Posterior vena cava (tissue), 2 donors: ENCODE measurements around the gene SPDYE16. TPM values are rescaled to one million over a fixed set of nuclear protein-coding genes. Genes with fewer than 3 reads are reported as not detected.
A peak's percentile ranks its signal among the peaks of the same experiment; 100 is the strongest.
"Not testable (repeated sequence)": the region's sequence is repeated elsewhere in the genome, so short reads cannot be mapped to it uniquely, and the experiment has no call there.

Experiments used
- DNase-seq: peaks from one replicate; pipeline ENCODE4 v3.0.0-alpha.2; 2020; ENCODE audit warnings: low spot score
- intact Hi-C, 2 donors: fragments of 100-400 bp; cut with DNase I; formaldehyde crosslinking; loops; one replicate each; pipeline versions ENCODE4 v1.14.1 to v1.14.2; 2022 to 2023
- total RNA-seq, 2 donors: library from RNA; stranded (reverse); fragmentation: NEBNext Ultra II Directional; extraction: Animal tissue kit (Norgen Biotek cat#: 25700); gene quantifications; one replicate each; pipeline ENCODE4 v1.2.1, GENCODE V29; 2021
- donor health status: DM: yes; HTN: yes; CAD: no.
- donor health status: DM: yes; HTN: yes; CAD: no.

SPDYE16 gene
- total RNA-seq, 2 donors from 2014 or later: 0.10 to 0.28 TPM

- DNase-seq, intact Hi-C loops: not testable (repeated sequence)
Measured at GRCh38 chr7:76559685-76560084, 16.6 kb upstream of the SPDYE16 start.

- DNase-seq, intact Hi-C loops: not testable (repeated sequence)
Measured at GRCh38 chr7:76551992-76552391, 8.9 kb upstream of the SPDYE16 start.

GRCh38 chr7:76549855-76550248 is 6.8 kb upstream of the SPDYE16 start:
- peak; percentile 80 for DNase-seq
- intact Hi-C loops: not testable (repeated sequence)

GRCh38 chr7:76549025-76549854 is 6.1 kb upstream of the SPDYE16 start:
- intact Hi-C loops: not testable (repeated sequence)

GRCh38 chr7:76531643-76532042 is 11.5 kb downstream of the SPDYE16 start:
- DNase-seq, intact Hi-C loops: not testable (repeated sequence)

More at GRCh38 chr7:76549025-76549854, 6.1 kb upstream of the SPDYE16 start:
- peak; percentile 97 for DNase-seq

- DNase-seq, intact Hi-C loops: not testable (repeated sequence)
Measured at GRCh38 chr7:76526183-76526582, 16.9 kb downstream of the SPDYE16 start.

- intact Hi-C loops, DNase-seq: not testable (repeated sequence)
Measured at GRCh38 chr7:76516932-76517331, 26.2 kb downstream of the SPDYE16 start.

- DNase-seq: no peak
- intact Hi-C loops: no loop called here
Measured at GRCh38 chr7:76515999-76516443, 27.1 kb downstream of the SPDYE16 start.

- intact Hi-C loops: no loop called here
- DNase-seq: peak; percentile 68
Measured at GRCh38 chr7:76514926-76515771, 27.9 kb downstream of the SPDYE16 start.

GRCh38 chr7:76513817-76514799 is 29.0 kb downstream of the SPDYE16 start:
- intact Hi-C loops: no loop called here
- DNase-seq: peak; percentile 71

GRCh38 chr7:76512941-76513816 is 29.9 kb downstream of the SPDYE16 start:
- intact Hi-C loops: no loop called here

GRCh38 chr7:76511911-76512885 is 30.9 kb downstream of the SPDYE16 start:
- DNase-seq: peak; percentile 72
- intact Hi-C loops: not testable (repeated sequence)

More at GRCh38 chr7:76512941-76513816, 29.9 kb downstream of the SPDYE16 start:
- peak; percentile 81 for DNase-seq

- intact Hi-C loops: not testable (repeated sequence)
- peak; percentile 70 for DNase-seq
Measured at GRCh38 chr7:76511200-76511910, 31.7 kb downstream of the SPDYE16 start.

- peak; percentile 81 for DNase-seq
- intact Hi-C loops: no loop called here
Measured at GRCh38 chr7:76509931-76510877, 32.9 kb downstream of the SPDYE16 start, which contains the start of gene UPK3B. TSS of gene UPK3B (plus strand) at chr7:76510552. CDS start at chr7:76510653, 101 bp downstream.
